PC-9 (cell line): Measurements from ENCODE around the gene PSD2. TPM values are rescaled to one million over a fixed set of nuclear protein-coding genes. Genes with fewer than 3 reads are reported as not detected.

Experiments
- BruUV-seq: library from RNA; stranded (reverse); fragments of 400-500 nt; replicated peaks from 2 replicates; lab custom pipeline; 2021; lab: Mats Ljungman, UMichigan
- CTCF ChIA-PET: fragments of 300-600 bp; sonication (Branson Sonifier 250); formaldehyde crosslinking; loops from one replicate; lab custom pipeline; 2022; ENCODE audit warnings: antibody characterized with exemption; lab: Charles Lee
- POLR2A ChIA-PET: fragments of 300-600 bp; sonication (Branson Sonifier 250); formaldehyde crosslinking; loops from one replicate; lab custom pipeline; 2022; ENCODE audit warnings: antibody characterized with exemption; ENCODE audit not compliant: unreplicated experiment; lab: Charles Lee
- DNase-seq, 2 experiments: peaks; one replicate each; pipeline versions ENCODE4 v3.0.0 to v3.0.0-alpha.2; 2015 to 2022; ENCODE audit warnings: mixed read lengths in 1 of 2
- H2AFZ ChIP-seq: fragments of 200-600 bp; sonication (generic); 2 replicates; pipeline ENCODE4 v1.8.1; 2017; ENCODE audit warnings: antibody characterized with exemption
- H3F3A ChIP-seq: fragments of 200-600 bp; sonication (generic); 2 replicates; pipeline ENCODE4 v1.8.1; 2017; ENCODE audit warnings: antibody characterized with exemption, mild to moderate bottlenecking, low read depth; ENCODE audit not compliant: insufficient read depth
- H3K27ac ChIP-seq: fragments of 200-600 bp; sonication (generic); 2 replicates; pipeline ENCODE4 v1.6.1; 2016; ENCODE audit warnings: mixed run types
- H3K27me3 ChIP-seq: fragments of 200-600 bp; sonication (generic); 2 replicates; pipeline ENCODE4 v1.6.1; 2016; ENCODE audit warnings: low read depth, mixed run types; ENCODE audit not compliant: insufficient read depth
- H3K36me3 ChIP-seq: fragments of 200-600 bp; sonication (generic); 2 replicates; pipeline ENCODE4 v1.6.1; 2016; ENCODE audit warnings: low read depth, mixed run types
- H3K4me1 ChIP-seq: fragments of 200-600 bp; sonication (generic); replicated peaks from 2 replicates; pipeline ENCODE4 v1.6.1; 2016; ENCODE audit warnings: mixed run types; ENCODE audit not compliant: insufficient read depth
- H3K4me2 ChIP-seq: fragments of 200-600 bp; sonication (generic); 2 replicates; pipeline ENCODE4 v1.6.1; 2017; ENCODE audit warnings: mixed run types
- H3K4me3 ChIP-seq: fragments of 200-600 bp; sonication (generic); 2 replicates; pipeline ENCODE4 v1.6.1; 2016; ENCODE audit warnings: mixed run types
- H3K79me2 ChIP-seq: fragments of 200-600 bp; sonication (generic); 2 replicates; pipeline ENCODE4 v1.6.1; 2017; ENCODE audit warnings: low read depth, mixed run types
- H3K9me2 ChIP-seq: fragments of 200-600 bp; sonication (generic); 2 replicates; pipeline ENCODE4 v1.8.1; 2017; ENCODE audit warnings: mild to moderate bottlenecking; ENCODE audit not compliant: insufficient read depth
- H3K9me3 ChIP-seq: fragments of 200-600 bp; sonication (generic); 2 replicates; pipeline ENCODE4 v1.8.1; 2016; ENCODE audit warnings: low read depth; ENCODE audit not compliant: insufficient read depth
- H4K20me1 ChIP-seq: fragments of 200-600 bp; sonication (generic); 2 replicates; pipeline ENCODE4 v1.8.1; 2017; ENCODE audit not compliant: insufficient read depth
- CTCF ChIP-seq: fragments of 200-600 bp; sonication (generic); conservative IDR thresholded peaks from 2 replicates; pipeline ENCODE4 v1.6.1; 2017; ENCODE audit warnings: mixed run types, antibody characterized with exemption, mild to moderate bottlenecking, moderate library complexity
- EZH2 ChIP-seq: fragments of 200-600 bp; sonication (generic); IDR thresholded peaks from 2 replicates; pipeline ENCODE4 v1.8.0; 2017; ENCODE audit warnings: antibody characterized with exemption, low read depth
- intact Hi-C: fragments of 100-400 bp; cut with micrococcal nuclease; formaldehyde crosslinking; loops from one replicate; pipeline ENCODE4 v1.10.0; 2022; ENCODE audit not compliant: unreplicated experiment
- total RNA-seq: library from RNA; stranded (reverse); gene quantifications from 2 replicates; pipeline ENCODE4 v1.2.3, GENCODE V29; 2021

PSD2 gene
- total RNA-seq, 1 experiment from 2014 or later, result 0.07 TPM

GRCh38 chr5:139867581-139867980 lies 72.0 kb downstream of the PSD2 start:
- Histone ChIP-seq H3K4me1 (peaks cover 6% of the 10 kb centered on the region), H4K20me1 (no peaks in the 10 kb centered on the region), H3K9me3 (no peaks in the 10 kb centered on the region), H3K4me2 (no peak overlapping the region), H3K79me2 (no peaks in the 10 kb centered on the region), H3K4me3 (no peak overlapping the region), H3K27ac (no peak overlapping the region), H3F3A (no peaks in the 10 kb centered on the region), H2AFZ (no peak overlapping the region), H3K9me2 (no peaks in the 10 kb centered on the region), H3K27me3 (no peaks in the 10 kb centered on the region), H3K36me3 (no peaks in the 10 kb centered on the region)
- TF ChIP-seq CTCF (no peak), EZH2 (no peak)
- POLR2A ChIA-PET, result interaction anchor here (0.5 kb wide), 1 partner anchor 69 kb away, joined by 5 read pairs; no protein-coding TSS in a partner anchor
- DNase-seq, result no peak
- no TSS peak for BruUV-seq
- intact Hi-C loops, result loop anchor here (10.0 kb wide), 1 partner anchor 97 kb away; no protein-coding TSS in a partner anchor
- CTCF ChIA-PET, result interaction anchor here (0.6 kb wide), 1 partner anchor 24 kb away, joined by 4 read pairs; no protein-coding TSS in a partner anchor

- peak overlapping the region; percentile 45 for H3K27ac ChIP-seq
- H3K27me3 ChIP-seq, result no peaks in the 10 kb centered on the region
- H4K20me1 ChIP-seq, result no peaks in the 10 kb centered on the region
- no peaks in the 10 kb centered on the region for H3F3A ChIP-seq
- no peak overlapping the region for H2AFZ ChIP-seq
- H3K79me2 ChIP-seq, result no peaks in the 10 kb centered on the region
- TF ChIP-seq CTCF (no peak), EZH2 (no peak)
- ChIA-PET CTCF (no interaction called here), POLR2A (no interaction called here)
- H3K4me1 ChIP-seq, result peaks cover 6% of the 10 kb centered on the region
- DNase-seq, result peak in 1 of 2 experiments; percentile 43
- BruUV-seq, result no TSS peak
- no peaks in the 10 kb centered on the region for H3K9me3 ChIP-seq
- H3K36me3 ChIP-seq, result no peaks in the 10 kb centered on the region
- intact Hi-C loops, result loop anchor here (10.0 kb wide), 1 partner anchor 96 kb away; no protein-coding TSS in a partner anchor
- no peak overlapping the region for H3K4me3 ChIP-seq
- H3K4me2 ChIP-seq, result 0 out of 2 replicates have a peak overlapping the region, but pooled peaks have one; percentile 12
- H3K9me2 ChIP-seq, result no peaks in the 10 kb centered on the region
These were observed 73.6 kb downstream of the PSD2 start for GRCh38 chr5:139869042-139869790.

- DNase-seq, result no peak
- no peak overlapping the region for H2AFZ ChIP-seq
- no peak for TF ChIP-seq CTCF
- no peak for TF ChIP-seq EZH2
- intact Hi-C loops, result no loop called here
- H3K27me3 ChIP-seq, result no peaks in the 10 kb centered on the region
- ChIA-PET POLR2A (no interaction called here), CTCF (no interaction called here)
- H3K9me3 ChIP-seq, result no peaks in the 10 kb centered on the region
- H3F3A ChIP-seq, result no peaks in the 10 kb centered on the region
- no peaks in the 10 kb centered on the region for H4K20me1 ChIP-seq
- H3K4me3 ChIP-seq, result no peak overlapping the region
- no peaks in the 10 kb centered on the region for H3K9me2 ChIP-seq
- H3K27ac ChIP-seq, result no peak overlapping the region
- no peak overlapping the region for H3K4me2 ChIP-seq
- H3K4me1 ChIP-seq, result no peaks in the 10 kb centered on the region
- BruUV-seq, result no TSS peak
- no peaks in the 10 kb centered on the region for H3K79me2 ChIP-seq
- H3K36me3 ChIP-seq, result no peaks in the 10 kb centered on the region
These were observed 75.1 kb downstream of the PSD2 start for GRCh38 chr5:139870677-139871076.
